HepG2 (cell line): Measurements from ENCODE around the gene OST4. TPM values are rescaled to one million over a fixed set of nuclear protein-coding genes. Genes with fewer than 3 reads are reported as not detected.
A peak's percentile ranks its signal among the peaks of the same experiment; 100 is the strongest.

Experiments used
- ATAC-seq: fragments of 200-7000 bp; cut with Tn5 transposase; 3 replicates; pipeline ENCODE4 v1.9.1; 2020; ENCODE audit warnings: mild to moderate bottlenecking, moderate library complexity
- BruUV-seq: library from RNA; stranded (reverse); fragments of 400-500 nt; replicated peaks from 2 replicates; lab custom pipeline; 2021; lab: Mats Ljungman, UMichigan
- CTCF ChIA-PET: fragments of 300-600 bp; formaldehyde crosslinking; extraction: SDS; loops from one replicate; lab custom pipeline; 2021; ENCODE audit warnings: low total read pairs, inconsistent platforms, low intra/inter-chr PET ratio; lab: Yijun Ruan, JAX
- POLR2A ChIA-PET: fragments of 350-600 bp; sonication (Branson Sonifier 250); formaldehyde crosslinking; loops from one replicate; lab custom pipeline; 2020; ENCODE audit warnings: antibody characterized with exemption, inconsistent platforms; lab: Yijun Ruan, JAX
- DNase-seq: peaks from one replicate; pipeline ENCODE4 v3.0.0-alpha.2; 2015; ENCODE audit warnings: low spot score
- FAIRE-seq: peaks from 3 replicates; lab custom pipeline; 2011; peaks lifted over from hg19 to GRCh38; lab: Jason Lieb, UNC
- H2AFZ ChIP-seq: one replicate; pipeline ENCODE4 v1.6.1; 2011; ENCODE audit warnings: low read length, inconsistent platforms
- H3K27ac ChIP-seq: fragments of 300-600 bp; 3 replicates; pipeline ENCODE4 v1.8.0; 2011; ENCODE audit warnings: mixed run types, mild to moderate bottlenecking, mixed read lengths, low read length, inconsistent platforms; ENCODE audit not compliant: insufficient read depth; ENCODE audit errors: extremely low read length
- H3K27me3 ChIP-seq, 2 experiments: fragments of 200-600 bp in 1 of 2; 2 replicates in 1 of 2; 3 replicates in 1 of 2; pipeline versions ENCODE4 v1.6.0 to v1.8.0; 2011; ENCODE audit warnings: low read length in 2 of 2, mild to moderate bottlenecking in 2 of 2, moderate library complexity in 2 of 2, inconsistent platforms in 1 of 2; ENCODE audit not compliant: insufficient read depth in 2 of 2, control insufficient read depth in 1 of 2
- H3K36me3 ChIP-seq, 2 experiments: fragments of 200-600 bp in 1 of 2; replicated peaks in 1 of 2; 2 replicates in 1 of 2; 3 replicates in 1 of 2; pipeline versions ENCODE4 v1.5.1 to v1.8.0; 2011; ENCODE audit warnings: low read length in 2 of 2, inconsistent platforms in 1 of 2; ENCODE audit not compliant: insufficient read depth in 2 of 2, control insufficient read depth in 1 of 2
- H3K4me1 ChIP-seq: 2 replicates; pipeline ENCODE4 v1.5.1; 2012; ENCODE audit warnings: low read length, inconsistent platforms; ENCODE audit not compliant: insufficient read depth
- H3K4me2 ChIP-seq: 2 replicates; pipeline ENCODE4 v1.6.0; 2011; ENCODE audit warnings: low read depth, low read length, inconsistent platforms
- H3K4me3 ChIP-seq, 3 experiments: fragments of 200-600 bp in 1 of 3; sonication (generic), shearing (Covaris generic) in 1 of 3; replicated peaks in 1 of 3; 2 replicates each; pipeline ENCODE4 v1.5.1; 2011 to 2016; ENCODE audit warnings: low read length in 3 of 3, inconsistent platforms in 2 of 3, low read depth in 2 of 3, mild to moderate bottlenecking in 2 of 3, control low read depth in 1 of 3, mixed read lengths in 1 of 3; ENCODE audit not compliant: insufficient read depth in 1 of 3
- H3K79me2 ChIP-seq: one replicate; pipeline ENCODE4 v1.6.1; 2011; ENCODE audit warnings: low read length, inconsistent platforms; ENCODE audit not compliant: insufficient read depth
- H3K9ac ChIP-seq: 2 replicates; pipeline ENCODE4 v1.6.0; 2011; ENCODE audit warnings: mild to moderate bottlenecking, low read depth, low read length, inconsistent platforms; ENCODE audit not compliant: insufficient read depth
- H3K9me3 ChIP-seq: 2 replicates; pipeline ENCODE4 v1.5.1; 2012; ENCODE audit warnings: mild to moderate bottlenecking, low read length
- H4K20me1 ChIP-seq: 2 replicates; pipeline ENCODE4 v1.6.0; 2011; ENCODE audit warnings: inconsistent platforms, mild to moderate bottlenecking, low read length, moderate library complexity; ENCODE audit not compliant: insufficient read depth
- AGO1 ChIP-seq: fragments of 200-400 bp; formaldehyde crosslinking; IDR thresholded peaks from 2 replicates; pipeline ENCODE4 v1.6.1; 2017; ENCODE audit warnings: mild to moderate bottlenecking, low read depth, low read length, moderate library complexity; ENCODE audit not compliant: poor library complexity, severe bottlenecking
- CCDC6 ChIP-seq: sonication (generic); formaldehyde crosslinking; IDR thresholded peaks from 2 replicates; pipeline ENCODE4 v1.8.1; 2022; ENCODE audit warnings: mild to moderate bottlenecking, missing genetic modification reagents, moderate library complexity
- DNMT3B ChIP-seq: conservative IDR thresholded peaks from 2 replicates; pipeline ENCODE4 v1.6.1; 2016; ENCODE audit warnings: missing biosample characterization, control low read depth
- FOXA3 ChIP-seq: IDR thresholded peaks from 2 replicates; pipeline ENCODE4 v1.6.1; 2016; ENCODE audit warnings: missing genetic modification reagents, missing compliant biosample characterization
- HCFC1 ChIP-seq: fragments of 150-350 bp; IDR thresholded peaks from 2 replicates; pipeline ENCODE4 v1.6.1; 2014; ENCODE audit warnings: low read depth, low read length
- MIXL1 ChIP-seq: IDR thresholded peaks from 2 replicates; pipeline ENCODE4 v1.6.1; 2016
- POLR2AphosphoS5 ChIP-seq: IDR thresholded peaks from 2 replicates; pipeline ENCODE4 v1.6.1; 2012; ENCODE audit warnings: low read depth, low read length
- RELA ChIP-seq: sonication (generic); formaldehyde crosslinking; IDR thresholded peaks from 2 replicates; pipeline ENCODE4 v1.4.0; 2020; ENCODE audit warnings: missing genetic modification reagents
- SATB2 ChIP-seq: sonication (generic); formaldehyde crosslinking; IDR thresholded peaks from 2 replicates; pipeline ENCODE4 v1.5.0; 2020; ENCODE audit warnings: missing genetic modification reagents
- STAT6 ChIP-seq: sonication (generic); formaldehyde crosslinking; IDR thresholded peaks from 2 replicates; pipeline ENCODE4 v1.4.0; 2020; ENCODE audit warnings: missing genetic modification reagents, mild to moderate bottlenecking, borderline replicate concordance
- TARDBP ChIP-seq: sonication (generic); formaldehyde crosslinking; IDR thresholded peaks from 2 replicates; pipeline ENCODE4 v1.8.0; 2022; ENCODE audit warnings: mild to moderate bottlenecking, missing genetic modification reagents
- TEAD3 ChIP-seq: optimal IDR thresholded peaks from 2 replicates; pipeline ENCODE3; 2016; ENCODE audit warnings: borderline replicate concordance
- TRIM22 ChIP-seq: fragments of 450-650 bp; IDR thresholded peaks from 2 replicates; pipeline ENCODE4 v1.6.1; 2017
- ZKSCAN5 ChIP-seq: sonication (generic); formaldehyde crosslinking; IDR thresholded peaks from 2 replicates; pipeline ENCODE4 v1.5.1; 2020; ENCODE audit warnings: mild to moderate bottlenecking, missing genetic modification reagents
- ZNF143 ChIP-seq: sonication (generic); formaldehyde crosslinking; IDR thresholded peaks from 2 replicates; pipeline ENCODE4 v1.4.0; 2020; ENCODE audit warnings: missing genetic modification reagents
- ZNF263 ChIP-seq: sonication (generic); formaldehyde crosslinking; IDR thresholded peaks from 2 replicates; pipeline ENCODE4 v1.4.0; 2020; ENCODE audit warnings: missing genetic modification reagents
- ZNF607 ChIP-seq: sonication (generic); formaldehyde crosslinking; IDR thresholded peaks from 2 replicates; pipeline ENCODE4 v1.5.1; 2020; ENCODE audit warnings: missing genetic modification reagents, mild to moderate bottlenecking, borderline replicate concordance
- ZNF678 ChIP-seq: sonication (generic); formaldehyde crosslinking; IDR thresholded peaks from 2 replicates; pipeline ENCODE4 v1.4.0; 2020; ENCODE audit warnings: mild to moderate bottlenecking, missing genetic modification reagents
- ZNF841 ChIP-seq: sonication (generic); formaldehyde crosslinking; IDR thresholded peaks from 2 replicates; pipeline ENCODE4 v1.8.1; 2023; ENCODE audit warnings: missing genetic modification reagents, borderline replicate concordance
- ZSCAN9 ChIP-seq: IDR thresholded peaks from 2 replicates; pipeline ENCODE4 v1.6.1; 2016; ENCODE audit warnings: borderline replicate concordance
- WGBS: methylation state at CpG from one replicate; pipeline ENCODE4 v1.1.6; 2017; ENCODE audit warnings: low lambda C conversion rate; 5-methylcytosine and 5-hydroxymethylcytosine counted together
- in situ Hi-C: cut with HindIII; loops from 2 replicates; pipeline ENCODE4 v1.10.0; 2017; ENCODE audit warnings: low pct_unique_long_range_greater_than_20kb; ENCODE audit not compliant: extremely low pct_ligation_motif_present
- intact Hi-C: fragments of 100-400 bp; cut with micrococcal nuclease; formaldehyde crosslinking; loops from one replicate; pipeline ENCODE4 v1.10.0; 2022; ENCODE audit not compliant: unreplicated experiment
- polyA plus RNA-seq, 8 experiments: library from polyadenylated mRNA; depleted of rRNA in 3 of 8; stranded (reverse) in 7 of 8; unstranded in 1 of 8; fragments of >200 nt; fragmentation: Illumina TruSeq in 4 of 8; extraction: Trizol in 4 of 8; gene quantifications; 2 replicates each; pipeline versions ENCODE4 v1.2.1 to v1.2.3, GENCODE V29; 2011 to 2016; ENCODE audit warnings: low read depth in 4 of 8, missing spikeins in 1 of 8, mixed read lengths in 1 of 8; ENCODE audit not compliant: insufficient read depth in 1 of 8
- total RNA-seq, 5 experiments: library from RNA; depleted of rRNA; stranded (reverse); fragments of >200 nt; fragmentation: Illumina TruSeq; extraction: Trizol; gene quantifications; 2 replicates each; pipeline ENCODE4 v1.2.3, GENCODE V29; 2016; ENCODE audit warnings: low read depth in 1 of 5

OST4 gene
- total and polyA plus RNA-seq, 2 of the 13 experiments (the other 11 are each of a cell fraction or from before 2014, with no cell fraction given), result 498 to 584 TPM

GRCh38 chr2:27078267-27079194 is 7.1 kb upstream of the OST4 start, which contains the start of gene EMILIN1:
Gene EMILIN1 (plus strand): TSS chr2:27078615. CDS start chr2:27079066, 451 bp downstream.
- FAIRE-seq (no peak), ATAC-seq (peak; percentile 35), DNase-seq (no peak)
- H3K9ac ChIP-seq, result peak within 1 kb of the TSS; percentile 52
- no peak within 1 kb of the TSS for H2AFZ ChIP-seq
- H4K20me1 ChIP-seq, result no peaks in the 10 kb centered on the region
- H3K4me3 ChIP-seq, result peak within 1 kb of the TSS; percentile 43 to 65 (median 57); a peak in 5 of 6 replicates
- peaks cover 85% of the 10 kb centered on the region for H3K4me1 ChIP-seq
- intact Hi-C loops, result loop anchor here (2.0 kb wide), 1 partner anchor 28 kb away; the partner anchor contains the start of gene AGBL5
- no peaks in the 10 kb centered on the region for H3K79me2 ChIP-seq
- in situ Hi-C loops, result no loop called here
- no TSS peak for BruUV-seq
- CTCF ChIA-PET, result no interaction called here
- peak within 1 kb of the TSS; percentile 72 for H3K4me2 ChIP-seq
- H3K9me3 ChIP-seq, result no peaks in the 10 kb centered on the region
- peak within 1 kb of the TSS; percentile 32 for H3K27ac ChIP-seq
- H3K27me3 ChIP-seq, result peaks cover 0 to 16% of the 10 kb centered on the region in 2 experiments; a peak in 2 of 5 replicates
- POLR2A ChIA-PET, result interaction anchor here (1.1 to 7.1 kb wide), 4 partner anchors 15 to 26 kb away, joined by 4 to 58 read pairs (median 7); partner anchors contain the start of gene AGBL5
- 49% methylated on average over 38 of the region's 41 CpGs for WGBS
- no peaks in the 10 kb centered on the region for H3K36me3 ChIP-seq
- TF ChIP-seq AGO1 (no peak), ZNF607 (CRISPR knock-in tag) (no peak), TARDBP (CRISPR knock-in tag) (no peak), STAT6 (CRISPR knock-in tag) (no peak), HCFC1 (no peak), ZNF678 (CRISPR knock-in tag) (no peak), DNMT3B (CRISPR knock-in tag) (no peak), ZNF263 (CRISPR knock-in tag) (0 out of 2 replicates have a peak, but pooled peaks have one; percentile 0), ZNF841 (CRISPR knock-in tag) (no peak), MIXL1 (CRISPR knock-in tag) (no peak), CCDC6 (no peak; the same call in 1 of the 2 replicates), SATB2 (CRISPR knock-in tag) (no peak), RELA (no peak), POLR2AphosphoS5 (no peak), ZSCAN9 (no peak), ZNF143 (no peak), ZKSCAN5 (CRISPR knock-in tag) (no peak), FOXA3 (no peak), TEAD3 (CRISPR knock-in tag) (no peak), TRIM22 (no peak)
